Measurements from ENCODE around the gene ATM.

ATM gene

DNA sequence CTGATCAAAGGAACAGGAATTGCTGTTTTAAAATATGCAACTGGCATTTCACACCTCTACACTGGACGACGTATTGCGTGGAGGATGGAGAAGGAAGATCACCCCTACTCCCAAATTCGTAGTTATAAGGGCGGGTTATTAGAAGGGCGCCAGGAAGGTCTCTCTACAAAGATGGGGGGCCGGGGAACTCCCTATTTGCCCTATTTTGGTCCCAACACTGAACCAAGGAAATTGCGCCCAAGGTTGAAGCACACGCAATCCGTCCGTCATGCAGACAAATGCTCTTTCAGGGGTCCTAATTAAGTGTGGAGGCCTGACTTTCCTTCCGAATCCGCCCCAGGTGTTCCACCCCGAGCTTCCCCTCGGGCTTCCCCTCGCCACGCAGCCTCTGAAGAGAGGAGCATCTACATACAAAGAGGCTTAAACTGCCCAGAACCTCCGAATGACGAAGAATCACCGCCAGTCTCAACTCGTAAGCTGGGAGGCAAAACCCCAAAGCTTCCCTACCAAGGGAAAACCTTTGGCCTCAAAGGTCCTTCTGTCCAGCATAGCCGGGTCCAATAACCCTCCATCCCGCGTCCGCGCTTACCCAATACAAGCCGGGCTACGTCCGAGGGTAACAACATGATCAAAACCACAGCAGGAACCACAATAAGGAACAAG is 825 bp upstream of the ATM start:
- H3K27ac ChIP-seq: peak overlapping the region; percentile 89
- no peak for TF ChIP-seq CTCF (conservative IDR thresholded peaks at IDR 0.05)

GRCh38 chr11:108223348-108224149 is 682 bp downstream of the ATM start:
- TF ChIP-seq CTCF (conservative IDR thresholded peaks at IDR 0.05): no peak
- peak overlapping the region; percentile 89 for H3K27ac ChIP-seq

GRCh38 chr11:108224366-108224765 is 1.5 kb downstream of the ATM start:
- no peak for TF ChIP-seq CTCF (conservative IDR thresholded peaks at IDR 0.05)
- peak overlapping the region; percentile 89 for H3K27ac ChIP-seq

- no peak for TF ChIP-seq CTCF (conservative IDR thresholded peaks at IDR 0.05)
- peak overlapping the region; percentile 89 for H3K27ac ChIP-seq
Measured at GRCh38 chr11:108224911-108225786, 2.3 kb downstream of the ATM start.

- no peak overlapping the region for H3K27ac ChIP-seq
- no peak for TF ChIP-seq CTCF (conservative IDR thresholded peaks at IDR 0.05)
Measured at GRCh38 chr11:108226036-108226435, 3.2 kb downstream of the ATM start.

- no peak overlapping the region for H3K27ac ChIP-seq
- no peak for TF ChIP-seq CTCF (conservative IDR thresholded peaks at IDR 0.05)
Measured at GRCh38 chr11:108228251-108228650, 5.4 kb downstream of the ATM start.

Data from VCaP (cell line).